Natural killer cell (primary cell): ENCODE data around the gene MEPCE. TPM values are rescaled to one million over a fixed set of nuclear protein-coding genes. Genes with fewer than 3 reads are reported as not detected.

Source experiments
- ATAC-seq, 3 donors: fragments of 150-1000 bp in 2 of 3; fragments of 200-7000 bp in 1 of 3; cut with Tn5 transposase; 1 replicate in 1 of 3; 2 replicates in 2 of 3; pipeline ENCODE4 v1.10.0; 2021; ENCODE audit warnings: mild to moderate bottlenecking in 2 of 3, moderate library complexity in 2 of 3
- DNase-seq, 2 donors: peaks; one replicate each; pipeline versions ENCODE4 v3.0.0 to v3.0.0-alpha.2; 2013 to 2021; ENCODE audit warnings: mixed read lengths in 1 of 2
- H3K27ac ChIP-seq: one replicate; pipeline ENCODE4 v1.5.1; 2013; ENCODE audit warnings: mild to moderate bottlenecking, low read length
- H3K27me3 ChIP-seq: one replicate; pipeline ENCODE4 v1.6.1; 2013; ENCODE audit warnings: low read length; ENCODE audit not compliant: control insufficient read depth, insufficient read depth
- H3K36me3 ChIP-seq: one replicate; pipeline ENCODE4 v1.6.1; 2013; ENCODE audit warnings: low read length; ENCODE audit not compliant: control insufficient read depth, insufficient read depth
- H3K4me1 ChIP-seq: one replicate; pipeline ENCODE4 v1.6.1; 2013; ENCODE audit warnings: low read length; ENCODE audit not compliant: control insufficient read depth, insufficient read depth
- H3K4me3 ChIP-seq: one replicate; pipeline ENCODE4 v1.5.1; 2013; ENCODE audit warnings: low read length
- H3K9me3 ChIP-seq: one replicate; pipeline ENCODE4 v1.6.1; 2013; ENCODE audit warnings: low read length; ENCODE audit not compliant: control insufficient read depth, insufficient read depth
- H3K27ac Mint-ChIP-seq, 2 donors: one replicate each; pipeline ENCODE4 v1.8.0; 2022; ENCODE audit warnings: mild to moderate bottlenecking in 2 of 2, mixed read lengths in 2 of 2, moderate library complexity in 1 of 2
- H3K27me3 Mint-ChIP-seq, 2 donors: one replicate each; pipeline ENCODE4 v1.8.0; 2022; ENCODE audit warnings: low read depth in 2 of 2, mixed read lengths in 2 of 2
- H3K36me3 Mint-ChIP-seq: one replicate; pipeline ENCODE4 v1.8.0; 2022; ENCODE audit warnings: mixed read lengths
- H3K4me1 Mint-ChIP-seq, 2 donors: one replicate each; pipeline ENCODE4 v1.8.0; 2022; ENCODE audit warnings: mixed read lengths in 2 of 2
- H3K4me3 Mint-ChIP-seq: one replicate; pipeline ENCODE4 v1.8.0; 2022; ENCODE audit warnings: mild to moderate bottlenecking, moderate library complexity, mixed read lengths
- H3K9me3 Mint-ChIP-seq, 2 donors: one replicate each; pipeline ENCODE4 v1.8.0; 2022; ENCODE audit warnings: mixed read lengths in 2 of 2
- WGBS: methylation state at CpG from one replicate; pipeline ENCODE4 v1.1.7; 2013; ENCODE audit warnings: missing lambda C conversion rate; ENCODE audit not compliant: insufficient coverage; 5-methylcytosine and 5-hydroxymethylcytosine counted together
- intact Hi-C: fragments of 100-400 bp; cut with micrococcal nuclease; formaldehyde crosslinking; loops from one replicate; pipeline ENCODE4 v1.14.2; 2022
- total RNA-seq, 4 donors: library from RNA; stranded (reverse); fragments of 120-200 nt in 1 of 4; gene quantifications; one replicate each; pipeline versions ENCODE4 v1.2.3 to v1.2.4, GENCODE V29; 2013 to 2022
- TF ChIP-seq, protein P1 (sequence below): fragments of 200-600 bp; IDR thresholded peaks from one replicate; pipeline ENCODE4 v1.8.0; 2022; ENCODE audit warnings: antibody characterized with exemption

The MEPCE gene
- total RNA-seq, 3 donors from 2014 or later (not counting 1 experiment from before 2014, with no cell fraction given), result 48.1 to 54.9 (median 54.1) TPM

DNA sequence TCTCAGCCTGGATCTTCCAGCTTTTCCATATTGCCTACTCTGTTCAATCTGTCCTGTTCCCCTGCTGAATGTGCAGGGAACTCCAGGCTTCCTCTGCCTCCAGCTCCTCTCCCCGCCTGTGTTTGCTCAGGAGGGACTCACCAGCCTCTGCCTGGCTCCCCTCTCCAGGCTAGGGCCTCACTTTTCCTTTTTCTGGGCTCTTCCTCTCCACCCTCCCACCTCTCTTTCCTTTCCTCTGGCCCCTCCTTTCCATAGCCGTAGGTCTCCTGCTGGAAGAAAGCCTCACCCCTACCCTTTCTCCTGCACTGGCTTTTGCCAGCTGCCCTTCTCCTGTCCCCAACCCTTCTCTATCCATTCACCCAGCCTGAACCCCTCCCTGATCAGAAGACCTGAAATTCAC lies 31.4 kb upstream of the MEPCE start:
- Mint-ChIP-seq H3K36me3 (no peaks in the 10 kb centered on the region), H3K4me3 (peak overlapping the region; percentile 60), H3K27ac (peak overlapping the region; percentile 94 to 98), H3K27me3 (no peaks in the 10 kb centered on the region), H3K4me1 (peaks cover 22 to 28% of the 10 kb centered on the region in 2 donors), H3K9me3 (no peaks in the 10 kb centered on the region)
- Histone ChIP-seq H3K36me3 (no peaks in the 10 kb centered on the region), H3K4me1 (peaks cover 22% of the 10 kb centered on the region), H3K4me3 (no peak overlapping the region), H3K27me3 (no peaks in the 10 kb centered on the region), H3K27ac (peak overlapping the region; percentile 26), H3K9me3 (no peaks in the 10 kb centered on the region)
- ATAC-seq (no peak), DNase-seq (no peak)
- TF ChIP-seq, protein P1, sequence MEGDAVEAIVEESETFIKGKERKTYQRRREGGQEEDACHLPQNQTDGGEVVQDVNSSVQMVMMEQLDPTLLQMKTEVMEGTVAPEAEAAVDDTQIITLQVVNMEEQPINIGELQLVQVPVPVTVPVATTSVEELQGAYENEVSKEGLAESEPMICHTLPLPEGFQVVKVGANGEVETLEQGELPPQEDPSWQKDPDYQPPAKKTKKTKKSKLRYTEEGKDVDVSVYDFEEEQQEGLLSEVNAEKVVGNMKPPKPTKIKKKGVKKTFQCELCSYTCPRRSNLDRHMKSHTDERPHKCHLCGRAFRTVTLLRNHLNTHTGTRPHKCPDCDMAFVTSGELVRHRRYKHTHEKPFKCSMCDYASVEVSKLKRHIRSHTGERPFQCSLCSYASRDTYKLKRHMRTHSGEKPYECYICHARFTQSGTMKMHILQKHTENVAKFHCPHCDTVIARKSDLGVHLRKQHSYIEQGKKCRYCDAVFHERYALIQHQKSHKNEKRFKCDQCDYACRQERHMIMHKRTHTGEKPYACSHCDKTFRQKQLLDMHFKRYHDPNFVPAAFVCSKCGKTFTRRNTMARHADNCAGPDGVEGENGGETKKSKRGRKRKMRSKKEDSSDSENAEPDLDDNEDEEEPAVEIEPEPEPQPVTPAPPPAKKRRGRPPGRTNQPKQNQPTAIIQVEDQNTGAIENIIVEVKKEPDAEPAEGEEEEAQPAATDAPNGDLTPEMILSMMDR, result no peak
- 100% methylated on average over 2 of the region's 2 CpGs for WGBS
- intact Hi-C loops, result loop anchor here (5.0 kb wide), 1 partner anchor 61 kb away; no protein-coding TSS in a partner anchor

DNA sequence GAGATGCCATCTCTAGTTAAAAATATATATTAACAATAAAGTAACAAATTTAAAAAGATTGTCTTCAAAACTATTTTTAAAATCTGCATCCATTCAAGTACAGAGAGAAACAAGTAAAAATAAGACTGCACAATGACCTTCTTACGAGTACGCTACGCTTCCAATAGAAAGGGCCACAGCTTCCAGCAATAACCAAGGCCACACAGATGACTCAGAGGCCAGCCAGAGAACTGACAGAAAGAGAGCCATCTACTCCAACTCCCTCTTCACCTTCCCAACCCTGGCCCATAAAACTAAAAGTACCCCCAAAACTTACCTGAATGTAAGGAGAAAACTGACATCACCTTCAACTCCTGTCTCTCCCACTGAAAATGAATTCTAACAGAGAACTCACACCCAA lies 29.6 kb upstream of the MEPCE start:
- Mint-ChIP-seq H3K9me3 (no peaks in the 10 kb centered on the region), H3K27me3 (no peaks in the 10 kb centered on the region), H3K27ac (no peak overlapping the region), H3K4me1 (peaks cover 22 to 28% of the 10 kb centered on the region in 2 donors), H3K36me3 (no peaks in the 10 kb centered on the region), H3K4me3 (no peak overlapping the region)
- Histone ChIP-seq H3K9me3 (no peaks in the 10 kb centered on the region), H3K36me3 (no peaks in the 10 kb centered on the region), H3K27ac (no peak overlapping the region), H3K27me3 (no peaks in the 10 kb centered on the region), H3K4me1 (peaks cover 22% of the 10 kb centered on the region), H3K4me3 (no peak overlapping the region)
- intact Hi-C loops, result loop anchor here (5.0 kb wide), 1 partner anchor 33 kb away; no protein-coding TSS in a partner anchor
- ATAC-seq, result no peak
- DNase-seq, result no peak
- TF ChIP-seq, protein P1, result no peak
- 94% methylated on average over 3 of the region's 3 CpGs for WGBS

DNA sequence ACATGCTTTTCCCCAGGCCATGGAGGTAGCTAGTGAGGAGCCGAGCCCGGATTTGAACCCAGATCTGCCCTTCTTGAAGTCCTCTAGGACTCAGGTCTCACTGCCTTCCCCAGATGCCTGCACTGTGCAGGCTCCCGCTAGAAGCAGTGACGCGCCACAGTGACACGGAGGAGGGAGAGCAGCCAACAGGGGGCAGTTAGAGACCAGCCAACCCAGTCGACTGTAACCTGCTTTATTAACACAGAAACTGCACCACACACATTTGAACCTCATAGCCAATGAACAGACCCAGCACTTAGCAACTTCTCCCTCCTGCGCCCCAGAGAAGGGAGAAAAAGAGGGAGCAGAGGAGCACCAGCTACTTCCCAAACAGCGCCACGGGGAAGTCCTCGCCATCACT lies 29.0 kb upstream of the MEPCE start:
- H3K27me3 ChIP-seq, result no peaks in the 10 kb centered on the region
- Mint-ChIP-seq H3K9me3 (no peaks in the 10 kb centered on the region), H3K4me1 (peaks cover 22 to 28% of the 10 kb centered on the region in 2 donors), H3K36me3 (no peaks in the 10 kb centered on the region), H3K4me3 (no peak overlapping the region), H3K27me3 (no peaks in the 10 kb centered on the region), H3K27ac (no peak overlapping the region)
- H3K9me3 ChIP-seq, result no peaks in the 10 kb centered on the region
- peaks cover 22% of the 10 kb centered on the region for H3K4me1 ChIP-seq
- H3K27ac ChIP-seq, result no peak overlapping the region
- no peaks in the 10 kb centered on the region for H3K36me3 ChIP-seq
- TF ChIP-seq, protein P1, result no peak
- 94% methylated on average over 11 of the region's 11 CpGs for WGBS
- H3K4me3 ChIP-seq, result no peak overlapping the region
- DNase-seq (peak in 1 of 2 donors; percentile 23), ATAC-seq (no peak)
- intact Hi-C loops, result loop anchor here (5.0 kb wide), 1 partner anchor 33 kb away; no protein-coding TSS in a partner anchor

DNA sequence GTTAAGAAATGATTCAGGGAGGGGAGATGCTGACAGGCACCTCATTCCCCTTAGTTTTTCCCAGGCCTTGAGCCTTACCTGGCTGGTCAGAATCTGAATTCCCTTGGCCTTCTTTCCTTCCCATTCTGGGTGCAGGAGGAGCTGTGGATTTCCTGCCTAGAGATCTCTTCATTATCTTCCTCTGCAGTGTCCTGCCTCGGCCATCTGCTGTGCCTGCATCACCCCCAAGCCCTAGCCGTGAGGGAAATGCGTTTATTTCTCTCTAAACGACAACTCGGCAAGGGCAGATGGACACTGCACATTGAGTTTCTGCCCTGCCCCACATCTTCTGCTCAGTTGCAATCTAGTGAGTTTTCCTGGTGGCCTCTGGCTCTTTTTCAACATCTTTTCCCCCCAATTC lies 27.8 kb upstream of the MEPCE start:
- Mint-ChIP-seq H3K27ac (no peak overlapping the region), H3K4me1 (peaks cover 16 to 22% of the 10 kb centered on the region in 2 donors), H3K9me3 (no peaks in the 10 kb centered on the region), H3K4me3 (no peak overlapping the region), H3K36me3 (no peaks in the 10 kb centered on the region), H3K27me3 (no peaks in the 10 kb centered on the region)
- Histone ChIP-seq H3K27ac (no peak overlapping the region), H3K9me3 (no peaks in the 10 kb centered on the region), H3K4me3 (no peak overlapping the region), H3K27me3 (no peaks in the 10 kb centered on the region), H3K4me1 (peaks cover 17% of the 10 kb centered on the region), H3K36me3 (no peaks in the 10 kb centered on the region)
- TF ChIP-seq, protein P1, result no peak
- ATAC-seq (no peak), DNase-seq (no peak)
- 87% methylated on average over 5 of the region's 5 CpGs for WGBS
- intact Hi-C loops, result loop anchor here (5.0 kb wide), 1 partner anchor 35 kb away; no protein-coding TSS in a partner anchor
